ENCODE results near the gene RIMKLB.

DNA sequence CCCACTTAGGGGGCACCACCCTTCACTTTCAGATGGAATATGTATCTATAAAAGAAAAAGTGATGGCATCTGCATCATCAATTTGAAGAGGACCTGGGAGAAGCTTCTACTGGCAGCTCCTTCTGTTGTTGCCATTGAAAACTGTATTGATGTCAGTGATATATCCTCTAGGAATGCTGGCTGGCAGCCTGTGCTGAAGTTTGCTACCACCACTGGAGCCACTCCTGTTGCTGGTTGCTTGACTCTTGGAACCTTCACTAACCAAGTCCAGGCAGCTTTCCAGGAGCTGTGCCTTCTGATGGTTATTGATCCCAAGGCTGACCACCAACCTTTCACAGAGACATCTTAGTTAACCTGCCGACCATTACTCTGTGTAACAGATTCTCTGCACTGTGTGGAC is 44.7 kb downstream of the RIMKLB start:
- TF ChIP-seq CTCF (IDR thresholded peaks at IDR 0.05) = no peak
- TF ChIP-seq POLR2A (IDR thresholded peaks at IDR 0.05) = no peak
